GM21528 (cell line): Measurements from ENCODE around the gene PLA2G15.
"Not testable (repeated sequence)": the region's sequence is repeated elsewhere in the genome, so short reads cannot be mapped to it uniquely, and the experiment has no call there.

Source experiments
- ATAC-seq: cut with Tn5 transposase; IDR thresholded peaks from one replicate; pipeline ENCODE4 v1.9.1; 2021; ENCODE audit warnings: mild to moderate bottlenecking, moderate library complexity; ENCODE audit not compliant: unreplicated experiment, low FRiP score

The PLA2G15 gene

GRCh38 chr16:68275611-68276191 is 30.5 kb downstream of the PLA2G15 start:
- ATAC-seq: peak; percentile 66

GRCh38 chr16:68276223-68276622 is 31.1 kb downstream of the PLA2G15 start:
- no peak for ATAC-seq

GRCh38 chr16:68279726-68280558 is 34.8 kb downstream of the PLA2G15 start:
- no peak for ATAC-seq

- ATAC-seq: no peak
Measured at GRCh38 chr16:68281368-68282063, 36.3 kb downstream of the PLA2G15 start.

- no peak for ATAC-seq
Measured at GRCh38 chr16:68282064-68282452, 36.9 kb downstream of the PLA2G15 start.

- ATAC-seq: no peak
Measured at GRCh38 chr16:68283346-68283745, 38.2 kb downstream of the PLA2G15 start.

GRCh38 chr16:68283801-68284598 is 38.8 kb downstream of the PLA2G15 start:
- peak; percentile 42 for ATAC-seq

- peak; percentile 51 for ATAC-seq
Measured at GRCh38 chr16:68284847-68285246, 39.7 kb downstream of the PLA2G15 start.

GRCh38 chr16:68285683-68286082 is 40.5 kb downstream of the PLA2G15 start:
- no peak for ATAC-seq

GRCh38 chr16:68286153-68287074 is 41.2 kb downstream of the PLA2G15 start:
- no peak for ATAC-seq

GRCh38 chr16:68287276-68288251 is 42.4 kb downstream of the PLA2G15 start:
- ATAC-seq: no peak

- no peak for ATAC-seq
Measured at GRCh38 chr16:68288252-68288650, 43.1 kb downstream of the PLA2G15 start.

- not testable (repeated sequence) for ATAC-seq
Measured at GRCh38 chr16:68288796-68289195, 43.6 kb downstream of the PLA2G15 start.

- no peak for ATAC-seq
Measured at GRCh38 chr16:68289202-68289601, 44.0 kb downstream of the PLA2G15 start.

- peak; percentile 70 for ATAC-seq
Measured at GRCh38 chr16:68289621-68290329, 44.6 kb downstream of the PLA2G15 start.

GRCh38 chr16:68290450-68290849 is 45.3 kb downstream of the PLA2G15 start:
- no peak for ATAC-seq

- no peak for ATAC-seq
Measured at GRCh38 chr16:68291227-68291626, 46.1 kb downstream of the PLA2G15 start.

- no peak for ATAC-seq
Measured at GRCh38 chr16:68292425-68292824, 47.3 kb downstream of the PLA2G15 start.
